Myocyte (in vitro differentiated cells): ENCODE data around the gene UNC5A. TPM values are rescaled to one million over a fixed set of nuclear protein-coding genes. Genes with fewer than 3 reads are reported as not detected.

Source experiments
- DNase-seq: peaks from one replicate; pipeline ENCODE4 v3.0.0-alpha.2; 2012; ENCODE audit warnings: low read depth
- total RNA-seq: library from RNA; depleted of rRNA; stranded (reverse); fragments of >200 nt; gene quantifications from 2 replicates; pipeline ENCODE4 v1.2.3, GENCODE V29; 2014

Gene UNC5A
- total RNA-seq, 1 donor from 2014 or later: 0.21 TPM

DNA sequence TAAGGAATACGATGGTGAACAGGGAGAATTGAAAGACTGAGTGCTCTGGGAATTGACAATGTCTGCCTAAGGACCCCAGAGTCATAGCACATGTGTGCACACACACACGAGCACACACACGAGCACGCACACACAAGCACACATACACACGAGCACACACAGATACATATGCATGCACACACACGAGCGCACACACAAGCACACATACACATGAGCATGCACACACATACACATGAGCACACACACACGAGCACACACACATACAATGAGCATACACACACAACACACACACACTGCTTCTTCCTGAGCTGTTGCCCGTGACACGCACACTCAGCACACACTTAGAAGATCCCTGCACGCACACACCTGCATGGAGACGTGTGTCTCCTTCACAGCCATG is 10.9 kb upstream of the UNC5A start:
- DNase-seq: no peak

DNA sequence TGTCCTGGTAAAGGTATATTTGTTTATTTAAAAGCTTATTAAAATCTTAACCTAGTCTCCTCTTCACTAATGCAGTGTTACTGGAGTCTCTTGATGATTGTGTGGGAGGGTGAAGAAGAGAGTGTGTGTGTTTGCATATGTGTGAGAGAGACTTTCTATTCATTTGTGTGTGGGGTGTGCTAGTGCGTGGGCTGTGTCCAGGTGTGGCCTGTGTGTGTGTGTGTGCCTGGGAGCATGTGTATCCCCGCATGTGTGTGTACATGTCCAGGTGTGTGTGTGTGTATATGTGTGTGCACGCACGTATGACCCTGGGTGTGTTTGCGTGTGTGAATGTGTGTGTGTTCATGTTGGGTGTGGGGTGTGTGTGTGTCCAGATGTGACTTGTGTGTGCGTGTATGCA is 10.3 kb upstream of the UNC5A start:
- no peak for DNase-seq

DNA sequence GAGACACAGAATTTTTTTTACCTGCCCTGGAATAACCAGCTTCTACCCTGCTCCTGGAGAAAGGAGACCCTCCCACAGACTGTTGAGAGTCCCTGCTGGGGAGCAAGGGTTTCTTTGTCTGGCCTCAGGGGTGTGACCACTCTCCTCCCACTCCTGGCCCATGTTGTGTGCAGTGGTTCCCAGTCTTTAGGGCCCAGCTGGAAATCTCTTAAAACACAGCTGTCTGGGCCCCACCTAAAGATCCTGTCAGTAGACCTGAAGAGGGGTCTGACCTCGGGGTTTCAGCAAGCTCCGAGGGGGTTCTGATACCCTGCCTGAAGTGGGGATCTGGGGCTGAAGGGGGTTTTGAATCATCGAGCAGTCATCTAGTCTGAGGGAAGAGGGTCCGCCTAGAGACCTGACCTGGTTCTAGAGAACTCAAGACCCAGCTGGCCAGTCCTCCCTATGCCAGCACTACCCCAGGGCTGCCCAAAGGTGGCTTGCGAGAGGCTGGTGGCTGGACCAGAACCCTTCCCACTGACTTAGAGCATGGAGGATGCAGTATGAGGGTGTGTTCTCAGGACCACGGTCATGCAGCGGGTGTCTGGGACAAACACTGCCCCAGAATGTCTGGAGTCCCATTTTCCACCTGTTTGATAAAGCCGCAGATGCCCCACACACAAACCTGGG is 8.1 kb upstream of the UNC5A start:
- DNase-seq: no peak

DNA sequence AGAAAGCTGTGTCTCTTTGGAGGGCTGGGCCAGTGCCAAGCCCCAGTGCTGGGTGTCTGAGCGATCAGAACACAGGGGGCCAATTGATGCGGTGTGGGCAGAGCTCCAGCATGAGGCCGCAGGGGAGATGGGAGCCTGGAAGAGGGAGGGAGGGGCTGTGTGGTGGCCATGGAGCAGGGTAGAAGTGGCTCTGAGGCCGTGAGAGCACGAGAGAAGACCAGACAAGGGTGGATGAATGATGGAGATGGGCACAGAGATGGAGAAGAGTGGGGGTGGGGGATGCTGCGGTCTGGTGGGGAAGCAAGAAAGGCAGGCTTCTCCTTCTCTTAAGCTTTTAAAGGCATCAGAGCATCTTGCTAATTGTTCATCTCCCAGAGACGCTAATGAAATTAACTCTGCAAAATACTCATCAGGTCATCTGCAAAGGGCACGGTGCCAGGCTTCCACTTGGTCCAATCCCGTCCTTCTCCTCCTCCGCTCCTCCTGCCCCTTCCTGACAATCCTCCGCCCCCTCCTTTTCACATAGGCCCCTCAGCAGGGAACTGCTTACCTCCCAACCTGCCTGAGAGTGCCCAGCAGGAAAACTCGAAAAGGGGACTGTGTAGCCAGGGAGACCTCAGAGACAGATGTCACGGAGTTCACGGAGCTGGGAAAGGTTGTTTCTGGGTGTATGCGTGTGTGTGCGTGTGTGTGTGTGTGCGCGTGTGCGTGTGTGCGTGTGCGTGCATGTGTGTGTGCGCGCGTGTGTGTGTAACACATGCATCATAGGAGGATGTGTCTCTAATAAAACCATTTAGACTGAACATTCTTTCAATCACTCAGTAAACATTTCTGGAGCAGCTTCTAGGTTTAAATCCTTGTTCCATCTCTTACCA is 7.1 kb upstream of the UNC5A start:
- no peak for DNase-seq

DNA sequence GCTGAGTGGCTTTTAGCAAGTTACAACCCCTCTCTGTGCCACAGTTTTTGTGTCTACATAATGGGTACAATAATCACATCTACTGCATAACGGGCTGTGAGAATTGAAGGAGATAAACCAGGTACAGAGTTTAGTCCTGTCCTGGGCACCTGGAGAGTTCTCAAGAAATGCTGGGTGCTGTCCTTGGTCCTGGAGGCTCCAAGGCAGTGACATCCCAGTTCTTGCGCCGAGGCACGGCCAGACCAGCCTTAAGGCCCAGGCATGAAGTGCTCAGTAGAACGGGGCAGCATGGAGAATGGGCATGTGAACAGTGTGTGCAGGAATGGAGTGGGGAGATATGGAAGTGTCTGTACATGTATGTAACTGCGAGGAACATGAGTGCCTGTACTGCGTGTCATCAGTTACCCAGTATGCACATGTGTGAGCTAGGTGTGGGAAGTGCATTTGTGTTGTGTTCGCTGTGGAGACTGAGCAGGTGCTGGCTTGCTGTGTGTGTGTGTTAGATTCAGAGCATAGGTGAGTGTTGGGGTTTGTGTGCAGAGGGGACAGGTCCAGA is 6.3 kb upstream of the UNC5A start:
- peak; percentile 54 for DNase-seq

DNA sequence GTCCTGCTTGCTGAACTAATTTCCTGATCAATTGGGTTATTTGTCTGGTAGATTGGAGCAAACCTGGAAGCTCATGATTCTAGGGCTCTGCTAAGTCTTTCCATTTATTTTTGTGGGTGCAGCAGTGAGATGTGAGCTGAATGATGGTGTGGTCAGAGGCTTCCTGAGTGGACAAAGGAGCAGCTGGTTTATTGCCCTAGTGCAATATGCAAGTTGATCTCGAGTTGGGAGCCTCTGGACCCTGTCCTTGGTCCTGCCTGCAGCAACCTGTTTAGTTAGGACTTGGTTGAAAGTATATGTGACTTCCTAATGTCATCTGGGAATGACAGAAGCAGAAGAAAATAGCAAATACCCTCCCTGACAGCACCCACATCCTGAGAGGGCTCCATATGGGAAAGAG is 4.2 kb upstream of the UNC5A start:
- DNase-seq: peak; percentile 55

DNA sequence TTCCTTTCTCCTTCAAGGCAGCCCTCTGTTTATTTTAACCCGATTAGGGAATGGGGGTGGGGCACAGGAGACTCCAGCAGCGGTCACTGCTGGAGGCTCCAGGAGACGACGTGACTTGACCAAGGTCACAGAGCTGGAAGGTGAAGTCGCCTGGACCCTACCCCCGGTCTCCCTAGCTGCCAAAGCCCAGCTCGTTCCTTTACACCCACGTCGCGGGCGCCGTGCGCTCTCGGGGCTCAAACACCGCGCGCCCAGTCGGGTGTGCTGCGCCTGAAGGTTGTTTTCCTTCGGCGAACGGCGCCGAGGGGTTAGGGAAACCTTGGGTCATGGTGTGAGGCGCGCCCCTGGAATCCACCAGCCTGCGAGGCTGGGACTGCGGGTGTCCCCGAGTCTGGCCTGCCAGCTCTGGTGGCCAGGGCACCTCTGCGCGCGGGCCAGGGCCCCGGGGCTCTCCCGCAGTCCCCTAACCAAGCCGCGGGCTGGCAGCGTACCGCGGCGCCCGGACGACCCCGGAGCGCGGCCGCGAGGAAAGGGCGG is 747 bp upstream of the UNC5A start:
- no peak for DNase-seq

DNA sequence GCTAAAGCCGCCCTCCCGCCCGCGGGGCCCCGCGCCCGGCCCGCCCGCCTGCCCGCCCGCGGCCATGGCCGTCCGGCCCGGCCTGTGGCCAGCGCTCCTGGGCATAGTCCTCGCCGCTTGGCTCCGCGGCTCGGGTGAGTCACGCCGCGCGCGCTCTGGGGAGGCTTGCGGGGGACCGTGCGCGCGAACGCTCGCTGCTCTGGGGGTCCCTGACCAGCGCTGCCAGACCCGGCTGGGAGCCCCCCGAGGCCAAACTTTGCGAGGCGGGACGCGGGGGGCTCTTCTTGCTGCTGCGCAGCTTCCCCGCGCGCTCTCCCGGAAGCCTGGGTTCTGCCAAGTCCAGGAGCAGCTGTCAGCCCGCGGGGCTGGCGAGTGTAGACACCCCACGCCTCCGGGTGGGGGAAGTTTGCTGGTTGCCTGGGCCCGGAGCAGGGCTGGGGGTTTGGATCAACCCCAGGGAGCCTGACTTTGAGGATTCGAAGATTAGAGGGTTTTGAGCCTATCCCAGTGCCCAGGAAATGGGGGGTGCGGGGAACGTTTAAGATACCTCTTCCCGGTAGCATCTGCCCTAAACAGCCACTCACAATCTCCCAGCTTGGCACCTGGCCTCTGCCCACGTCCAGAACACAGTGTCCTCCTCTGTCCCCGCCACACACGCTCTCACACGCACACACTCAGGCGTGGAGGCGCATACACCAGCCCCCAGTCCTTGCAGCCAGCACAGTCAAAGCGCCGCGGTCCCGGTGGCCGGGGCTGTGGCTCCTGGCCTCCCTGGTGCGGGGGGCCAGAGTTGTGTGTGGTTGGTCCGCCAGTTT is 535 bp downstream of the UNC5A start:
- peak; percentile 16 for DNase-seq

DNA sequence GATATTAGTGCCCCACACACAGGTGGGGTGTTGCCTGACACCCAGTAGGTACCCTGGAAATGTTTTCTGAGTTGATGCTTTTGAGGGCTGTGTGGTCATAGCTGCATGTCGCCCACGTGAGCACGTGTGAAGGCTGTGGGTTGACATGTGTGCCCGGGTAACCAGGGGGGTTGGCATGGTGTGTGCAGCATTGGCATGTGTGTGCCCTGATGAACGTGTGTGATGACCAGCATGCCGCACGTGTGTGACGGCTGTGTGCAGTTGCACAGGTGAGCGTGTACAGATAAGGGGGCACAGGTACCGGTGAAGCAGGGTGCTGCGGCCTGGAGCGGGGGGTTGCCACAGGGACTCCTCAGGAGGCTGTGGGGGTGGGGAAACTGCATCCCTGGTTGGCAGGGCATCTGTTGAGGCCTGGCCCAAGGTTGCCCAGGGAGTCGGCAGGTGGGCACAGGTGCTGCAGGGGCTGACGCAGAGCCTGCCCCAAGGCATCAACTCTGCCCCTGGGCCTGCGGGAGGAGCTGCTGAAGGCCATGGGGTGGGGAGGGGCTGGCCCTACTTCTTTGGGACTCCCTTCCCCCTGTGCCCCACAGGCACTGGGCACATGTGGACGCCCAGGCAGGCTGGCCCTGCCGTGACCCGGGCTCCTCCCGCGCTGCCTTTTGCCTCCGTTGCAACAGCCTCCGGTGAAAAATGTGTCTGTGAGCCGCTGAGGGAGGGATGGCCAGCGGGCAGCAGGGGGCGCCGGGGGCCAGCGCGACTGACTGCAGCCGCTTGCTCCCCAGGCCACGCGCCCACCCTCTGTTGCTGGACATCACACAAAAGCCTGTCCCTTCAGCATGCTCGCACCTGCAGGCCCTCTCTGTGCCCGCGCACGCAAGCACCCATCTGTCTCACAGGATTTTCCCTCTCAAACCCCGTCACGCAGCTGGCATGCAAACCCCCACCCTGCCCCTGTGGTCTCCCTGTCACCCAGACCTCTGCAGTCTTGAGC is 2.2 kb downstream of the UNC5A start:
- no peak for DNase-seq

DNA sequence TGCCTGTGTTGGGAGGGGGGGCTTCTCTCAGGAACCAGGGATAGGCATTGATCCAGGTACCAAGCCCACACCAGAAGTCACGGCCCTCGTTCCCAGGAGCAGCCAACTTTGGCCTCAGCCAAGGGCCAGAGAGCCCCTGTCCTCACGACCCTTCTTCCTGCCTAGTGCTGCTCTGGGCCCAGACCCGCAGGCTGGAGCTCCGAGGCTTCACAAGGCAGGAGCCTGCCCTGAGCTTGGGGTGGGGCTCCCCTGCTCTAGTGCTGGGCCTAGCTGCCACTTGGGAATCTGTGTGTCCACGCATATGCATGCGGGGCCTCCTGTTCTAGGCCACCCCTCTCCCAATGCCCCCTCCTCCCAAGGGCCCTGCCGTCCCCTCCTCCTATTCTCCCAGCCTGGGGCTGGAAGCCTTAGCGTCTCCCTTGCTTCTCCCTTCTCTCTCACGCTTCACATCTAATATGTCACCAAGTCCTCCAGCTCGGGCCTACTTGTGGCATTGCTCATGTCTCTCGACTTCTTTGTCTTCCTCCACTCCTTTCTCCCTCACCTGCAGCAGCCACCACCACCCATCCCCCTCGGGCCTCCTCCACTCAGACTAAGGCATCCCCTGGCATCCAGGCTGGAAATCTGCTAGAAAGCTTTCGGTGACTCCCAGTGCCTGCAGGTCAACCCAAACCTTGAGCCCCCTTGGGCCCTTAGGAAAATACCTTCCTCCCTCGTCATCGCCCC is 3.4 kb downstream of the UNC5A start:
- no peak for DNase-seq

DNA sequence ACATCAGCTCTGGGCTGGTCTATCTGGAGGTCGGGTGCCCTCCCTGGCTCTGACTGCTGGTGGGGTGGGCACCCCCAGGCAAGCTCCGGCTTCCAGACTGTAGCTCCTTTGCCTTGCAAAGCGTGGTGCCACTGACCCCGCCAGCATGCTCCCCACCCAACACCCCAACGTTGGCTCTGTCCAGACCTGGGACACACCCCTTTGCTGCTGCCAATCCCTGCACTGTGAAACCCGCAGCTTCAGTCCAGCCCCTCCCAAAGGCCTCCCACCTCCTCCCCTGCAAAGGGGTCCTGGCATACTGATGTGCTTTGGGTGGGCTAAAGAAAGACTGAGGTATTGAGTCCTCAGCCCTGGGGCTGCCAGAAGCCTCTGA is 3.9 kb downstream of the UNC5A start:
- no peak for DNase-seq

DNA sequence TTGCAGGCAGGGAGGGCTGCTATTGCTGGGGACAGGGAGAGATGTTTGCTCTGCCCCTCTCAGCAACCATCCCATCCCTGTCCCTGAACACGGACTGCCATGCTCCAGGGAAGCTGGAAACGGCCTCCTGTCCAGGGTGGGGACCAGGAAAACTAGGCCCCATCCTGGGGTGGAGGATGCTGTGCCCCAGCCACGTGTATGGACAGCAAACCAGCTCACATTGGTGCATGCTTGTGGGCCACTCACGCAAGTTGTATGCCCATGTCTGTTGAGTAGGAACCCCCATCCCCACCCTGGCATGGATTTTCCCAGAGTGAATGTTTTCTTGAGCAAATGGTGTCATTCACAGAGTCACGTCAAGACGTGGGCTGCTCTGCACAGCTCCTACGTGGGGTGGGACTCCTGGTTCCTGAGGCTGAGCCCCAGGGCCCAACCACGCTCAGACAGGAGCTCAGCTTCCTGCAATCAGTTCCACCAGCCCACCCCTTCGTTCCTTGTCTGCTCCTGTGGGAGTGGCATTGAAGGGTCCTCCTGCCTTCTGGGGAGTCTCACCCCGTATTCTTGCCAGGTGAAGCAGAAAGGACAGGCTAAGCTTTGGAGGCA is 4.6 kb downstream of the UNC5A start:
- no peak for DNase-seq

DNA sequence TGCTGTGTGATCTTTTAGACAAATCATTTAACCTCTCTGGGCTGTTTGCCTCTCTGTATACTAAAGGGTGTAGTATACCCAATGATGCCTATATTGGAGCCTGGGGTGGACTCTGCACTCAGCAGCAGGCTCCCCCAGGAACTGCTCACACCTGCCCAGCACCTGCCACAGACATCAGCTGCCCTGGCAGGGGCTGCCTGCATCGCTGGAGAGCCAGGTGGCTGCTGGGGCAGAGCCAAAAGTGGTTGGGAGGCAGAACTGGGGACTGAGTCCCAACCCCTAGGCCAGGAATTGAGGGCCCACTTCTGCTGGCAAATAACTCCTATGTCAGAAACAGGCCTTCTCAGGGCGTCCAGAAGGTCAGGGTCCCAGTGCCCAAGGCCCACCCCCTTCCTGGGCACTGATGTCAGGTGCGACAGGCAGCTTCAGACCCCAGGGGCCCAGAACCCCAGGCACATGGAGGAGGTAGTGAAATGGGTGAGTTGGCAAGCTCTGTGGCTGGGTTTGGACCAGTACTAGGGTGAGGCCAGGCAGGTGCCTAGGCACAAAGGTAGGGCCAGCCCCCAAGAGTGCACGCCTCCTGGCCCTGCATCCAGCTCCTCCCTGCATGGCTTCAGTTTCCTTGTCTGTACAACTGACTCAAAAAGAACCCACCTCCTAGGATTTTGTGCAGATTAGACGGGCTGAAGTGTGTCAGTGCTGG is 5.8 kb downstream of the UNC5A start:
- no peak for DNase-seq

DNA sequence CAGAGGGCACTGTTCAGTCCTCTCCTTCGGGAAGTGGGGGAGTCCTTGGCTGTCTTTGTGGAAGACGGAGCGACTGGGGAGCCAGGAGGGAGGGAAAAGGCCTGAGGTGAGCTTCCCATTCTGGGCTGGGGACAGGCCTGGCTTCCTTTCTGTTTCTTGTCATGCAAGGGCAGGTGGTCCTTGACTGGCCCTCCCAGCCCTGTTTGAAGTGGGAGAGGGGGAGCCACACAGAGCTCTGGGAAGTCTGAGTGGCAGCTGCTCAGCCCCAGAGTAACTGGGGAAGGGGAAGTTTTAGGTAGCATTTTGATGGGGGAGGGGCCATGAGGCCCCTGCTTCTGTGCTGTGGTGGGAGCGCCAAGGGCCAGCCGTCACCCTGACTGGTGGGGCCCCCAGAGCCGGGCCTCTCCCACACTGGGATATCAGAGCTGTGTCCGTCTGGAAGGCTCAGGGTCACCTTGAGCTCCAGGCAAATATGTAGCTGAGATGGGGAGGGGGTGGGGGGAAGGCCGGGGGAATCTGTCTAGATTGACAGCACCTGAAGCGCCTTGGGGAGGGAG is 6.5 kb downstream of the UNC5A start:
- DNase-seq: no peak

DNA sequence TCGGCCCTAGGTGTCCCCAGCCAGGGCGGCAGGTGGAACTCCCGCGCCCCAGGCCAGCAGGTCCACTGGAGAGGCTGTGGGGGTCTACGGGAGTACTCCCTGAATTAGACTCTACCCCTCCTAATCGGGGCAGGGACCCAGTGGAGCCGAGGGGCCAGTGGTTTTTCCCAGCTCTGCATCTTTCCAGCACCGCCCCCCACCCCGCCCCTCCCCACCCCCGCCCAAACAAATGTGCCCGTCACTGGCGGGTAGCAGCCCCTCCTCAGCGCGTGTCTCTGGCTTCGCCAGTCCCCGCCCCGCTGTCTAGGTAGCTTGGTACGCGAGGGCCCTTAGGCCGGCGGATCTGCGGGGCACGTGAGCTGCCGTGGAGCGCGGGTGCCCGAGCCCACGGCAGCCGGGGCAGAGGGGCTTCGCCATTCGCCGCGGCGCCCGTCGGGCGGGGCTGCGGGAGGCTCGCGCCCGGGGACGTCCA is 7.0 kb downstream of the UNC5A start:
- DNase-seq: no peak

DNA sequence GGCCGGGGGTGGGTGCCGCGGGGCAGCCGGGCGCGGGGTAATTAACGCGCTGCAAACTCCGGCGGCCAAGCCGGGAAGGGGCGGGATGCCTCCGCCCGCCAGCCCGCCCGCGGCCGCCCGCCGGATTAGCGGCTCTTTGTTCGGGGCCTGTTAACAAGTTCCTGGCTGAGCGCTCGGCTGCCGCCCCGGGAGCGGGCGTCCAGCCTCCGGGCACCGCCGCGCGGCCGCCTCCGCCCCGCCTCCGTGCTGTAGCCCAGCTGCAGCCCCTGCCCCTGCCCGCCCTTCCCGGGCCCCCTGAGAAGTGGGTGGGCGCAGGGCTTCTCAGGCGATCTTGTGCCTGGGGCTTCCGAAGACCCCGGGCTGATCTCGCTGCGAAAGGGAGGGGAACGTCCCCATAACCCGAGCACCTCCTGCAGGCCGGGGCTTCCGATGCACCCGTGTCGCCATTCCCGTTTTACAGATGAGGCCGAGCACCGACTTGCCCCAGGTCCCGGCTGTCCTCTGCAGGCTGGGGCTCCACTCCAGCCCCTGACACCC is 7.5 kb downstream of the UNC5A start:
- DNase-seq: peak; percentile 24

DNA sequence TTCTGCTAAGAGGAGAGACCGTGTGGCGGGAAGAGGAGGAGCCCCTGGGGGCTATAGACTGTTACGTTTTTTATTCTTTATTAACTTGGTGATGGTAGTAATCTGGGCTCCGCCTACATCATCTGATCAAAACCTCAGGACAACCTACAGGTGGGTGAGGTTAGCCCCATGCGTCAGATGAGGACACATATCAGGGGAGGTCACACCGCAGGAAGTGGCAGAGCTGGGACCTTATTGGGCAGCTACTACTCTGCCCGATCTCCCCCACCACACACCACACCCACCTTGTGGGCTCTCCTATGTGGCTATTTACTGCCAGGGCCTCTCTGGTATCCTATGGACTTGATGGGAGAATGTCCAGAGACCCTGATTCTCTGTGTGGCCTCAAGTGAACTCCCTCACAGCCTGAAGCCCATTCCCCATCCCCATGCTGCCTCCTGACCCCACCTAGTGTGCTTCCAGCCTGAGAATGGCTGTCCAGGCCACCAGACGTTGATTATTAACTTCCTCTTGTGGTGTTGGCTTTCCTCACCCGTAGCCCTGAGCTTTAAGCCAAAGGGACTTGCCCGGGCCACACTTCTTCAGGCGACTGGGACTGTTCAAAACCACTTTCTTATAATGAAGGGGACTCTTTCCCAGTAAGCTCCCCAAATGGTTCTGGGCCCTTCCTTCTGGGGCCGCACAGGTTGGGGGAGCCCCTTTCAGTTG is 8.2 kb downstream of the UNC5A start:
- no peak for DNase-seq
